Heart left ventricle (tissue), 16 donors: Measurements from ENCODE around the gene TCHP. TPM values are rescaled to one million over a fixed set of nuclear protein-coding genes. Genes with fewer than 3 reads are reported as not detected.

Experiments
- ATAC-seq, 4 donors: fragments of 200-7000 bp; cut with Tn5 transposase; one replicate each; pipeline ENCODE4 v1.9.1; 2020 to 2022; ENCODE audit warnings: moderate library complexity in 4 of 4, mild to moderate bottlenecking in 3 of 4, moderate number of reproducible peaks in 1 of 4
- DNase-seq, 5 donors: peaks; one replicate each; pipeline ENCODE4 v3.0.0-alpha.2; 2020
- H3K27ac ChIP-seq, 12 donors: fragments of 200-600 bp; sonication (generic) in 4 of 12; one replicate each; pipeline versions ENCODE4 v1.5.0 to v1.8.0; 2016 to 2022; ENCODE audit warnings: mild to moderate bottlenecking in 2 of 12
- H3K27me3 ChIP-seq, 9 donors: fragments of 200-600 bp; sonication (generic) in 2 of 9; one replicate each; pipeline versions ENCODE4 v1.5.1 to v1.8.0; 2016 to 2022; ENCODE audit warnings: mild to moderate bottlenecking in 3 of 9
- H3K36me3 ChIP-seq, 9 donors: fragments of 200-600 bp; sonication (generic) in 2 of 9; one replicate each; pipeline versions ENCODE4 v1.5.0 to v1.8.0; 2018 to 2022; ENCODE audit warnings: mild to moderate bottlenecking in 2 of 9
- H3K4me1 ChIP-seq, 12 donors: fragments of 200-600 bp; sonication (generic) in 4 of 12; one replicate each; pipeline versions ENCODE4 v1.5.0 to v1.8.0; 2016 to 2022; ENCODE audit warnings: mild to moderate bottlenecking in 3 of 12
- H3K4me3 ChIP-seq, 12 donors: fragments of 200-600 bp; sonication (generic) in 4 of 12; one replicate each; pipeline versions ENCODE4 v1.5.0 to v1.8.0; 2017 to 2022; ENCODE audit warnings: mild to moderate bottlenecking in 9 of 12, moderate library complexity in 4 of 12
- H3K9me3 ChIP-seq, 12 donors: fragments of 200-600 bp; sonication (generic) in 4 of 12; one replicate each; pipeline versions ENCODE4 v1.5.0 to v1.8.0; 2016 to 2022; ENCODE audit warnings: mild to moderate bottlenecking in 1 of 12
- CTCF ChIP-seq, 12 donors: fragments of 200-600 bp; sonication (generic) in 4 of 12; IDR thresholded peaks; one replicate each; pipeline versions ENCODE4 v1.5.0 to v1.8.0; 2018 to 2022; ENCODE audit warnings: antibody characterized with exemption in 12 of 12, mild to moderate bottlenecking in 5 of 12
- POLR2A ChIP-seq, 2 donors: fragments of 450-650 bp; IDR thresholded peaks; one replicate each; pipeline ENCODE4 v1.6.1; 2017; ENCODE audit warnings: antibody characterized with exemption in 2 of 2, mild to moderate bottlenecking in 2 of 2, moderate library complexity in 2 of 2
- WGBS, 4 donors: extraction: QIAGEN DNeasy Blood & Tissue Kit in 2 of 4; methylation state at CpG; one replicate each; pipeline versions ENCODE4 v1.1.5 to v1.1.7; 2013 to 2018; 5-methylcytosine and 5-hydroxymethylcytosine counted together
- intact Hi-C, 10 donors: fragments of 100-400 bp; cut with DNase I; formaldehyde crosslinking; loops; one replicate each; pipeline versions ENCODE4 v1.11.1 to v1.14.2; 2022
- polyA plus RNA-seq, 2 donors: library from polyadenylated mRNA; stranded (reverse); fragments of 200-250 nt; gene quantifications; one replicate each; pipeline ENCODE4 v1.2.3, GENCODE V29; 2013
- total RNA-seq, 9 donors: library from RNA; depleted of rRNA in 2 of 9; stranded (reverse); fragments of >200 nt in 2 of 9; fragmentation: NEBNext Ultra II Directional in 3 of 9; extraction: Animal tissue kit (Norgen Biotek cat#: 25700) in 3 of 9; gene quantifications; one replicate each; pipeline versions ENCODE4 v1.1.0 to v1.2.4, GENCODE V29; 2016 to 2023
- donor health status: ischemic (EF 13 %, LVEDD 7.1; RV severe dilation, severe dysfunction).
- donor health status: healthy with polysubstance abuse.
- donor health status: DM: no; HTN: yes; CAD: no.
- donor health status: DM: no; HTN: no; CAD: no.
- donor health status: ischemic (EF 25% LVEDD 6.9; RV normal size, moderate dysfunction).
- donor health status: ischemic (EF 25% LVEDD 5.7; RV mildly dilated, moderate dysfunction).
- donor health status: healthy.
- donor health status: DM: yes; HTN: yes; CAD: no.
- donor health status: ischemic (EF 35%, LVEDD 5.7; RV mildly dilated, moderate dysfunction).
- donor health status: nonischemic (EF 11% LVEDD 7.7; RV severe dilation, severe dysfunction).
- donor health status: DM: yes; HTN: yes; CAD: no.
- donor health status: PGD.
- donor health status: ischemic (EF 29% LVEDD 5.4; RV normal size, mild dysfunction).
- donor health status: nonischemic (EF 23%, LVEDD 6.1; RV moderate dilation, normal function).

Gene TCHP
- total and polyA plus RNA-seq, 11 donors, result 7.4 to 11.7 (median 10.1) TPM

DNA sequence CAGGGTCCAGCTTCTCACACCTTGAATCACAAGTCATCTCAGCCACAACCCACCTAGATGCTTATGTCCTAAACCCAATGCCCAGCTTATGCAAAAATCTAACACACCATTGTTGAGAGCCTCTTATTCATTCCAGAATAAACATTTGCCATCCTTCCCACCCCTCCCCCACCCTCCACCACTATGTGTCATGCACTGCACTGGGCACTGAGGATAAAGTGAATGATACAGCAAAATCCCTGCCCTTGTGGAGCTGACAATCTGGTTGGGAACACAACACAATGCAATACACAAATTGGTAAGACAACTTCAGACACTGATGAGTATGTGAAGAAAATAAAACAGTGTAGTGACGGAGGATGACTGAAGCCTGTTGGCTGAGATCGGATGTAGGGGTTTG lies 18.3 kb upstream of the TCHP start:
- H3K4me1 ChIP-seq, result peaks cover 0 to 31% (median 16%) of the 10 kb centered on the region in 12 donors
- intact Hi-C loops, result loop anchor here in 6 of 10 donors (2.0 to 10.0 kb wide), 3 partner anchors 77 to 837 kb away; no protein-coding TSS in a partner anchor
- TF ChIP-seq CTCF (IDR thresholded peaks at IDR 0.05) (no peak), POLR2A (IDR thresholded peaks at IDR 0.05) (no peak)
- no peak overlapping the region for H3K4me3 ChIP-seq
- DNase-seq (no peak), ATAC-seq (no peak)
- H3K27ac ChIP-seq, result no peak overlapping the region
- no peaks in the 10 kb centered on the region for H3K9me3 ChIP-seq
- H3K27me3 ChIP-seq, result no peaks in the 10 kb centered on the region
- no peaks in the 10 kb centered on the region for H3K36me3 ChIP-seq
- 87 to 91% (median 88%) methylated on average over 2 of the region's 2 CpGs for WGBS, 4 donors

DNA sequence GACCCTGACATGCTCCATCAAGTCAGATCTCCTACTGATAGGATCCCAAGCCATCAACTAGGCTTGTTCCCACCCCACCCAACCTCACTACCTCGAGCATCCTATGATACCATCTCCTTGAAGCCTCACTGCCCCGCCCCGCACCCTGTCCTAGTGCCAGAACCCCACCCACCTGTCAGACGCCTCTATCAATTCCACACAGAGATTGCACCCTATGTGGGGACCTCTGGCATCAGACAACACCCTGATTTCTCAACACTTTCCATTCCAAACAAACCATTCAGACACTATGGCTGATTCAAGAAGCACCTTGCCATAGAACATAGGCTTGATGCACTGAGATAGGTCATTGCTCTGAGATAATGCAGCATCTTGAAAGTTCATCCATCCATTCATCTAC lies 16.6 kb upstream of the TCHP start:
- WGBS, 4 donors, result 58 to 71% (median 68%) methylated on average over 4 of the region's 4 CpGs
- TF ChIP-seq POLR2A (IDR thresholded peaks at IDR 0.05), result no peak
- no peak for TF ChIP-seq CTCF (IDR thresholded peaks at IDR 0.05)
- intact Hi-C loops, result loop anchor here in 2 of 10 donors (5.0 to 10.0 kb wide), 2 partner anchors 456 to 839 kb away; no protein-coding TSS in a partner anchor

GRCh38 chr12:109885616-109886015 lies 14.5 kb upstream of the TCHP start:
- Histone ChIP-seq H3K27me3 (no peaks in the 10 kb centered on the region), H3K36me3 (no peaks in the 10 kb centered on the region), H3K4me3 (no peak overlapping the region), H3K9me3 (no peaks in the 10 kb centered on the region), H3K4me1 (peaks cover 0 to 37% (median 5%) of the 10 kb centered on the region in 12 donors), H3K27ac (no peak overlapping the region)
- intact Hi-C loops, result loop anchor here in 1 of 10 donors (10.0 kb wide), 1 partner anchor 841 kb away; no protein-coding TSS in a partner anchor
- no peak for DNase-seq
- WGBS, 4 donors, result 74 to 84% (median 80%) methylated on average over 10 of the region's 10 CpGs
- TF ChIP-seq CTCF (IDR thresholded peaks at IDR 0.05) (no peak), POLR2A (IDR thresholded peaks at IDR 0.05) (no peak)
- ATAC-seq, result no peak

More for the DNA sequence above, 16.6 kb upstream of the TCHP start:
- Histone ChIP-seq H3K36me3 (no peaks in the 10 kb centered on the region), H3K9me3 (no peaks in the 10 kb centered on the region), H3K4me1 (peaks cover 0 to 33% (median 12%) of the 10 kb centered on the region in 12 donors), H3K4me3 (no peak overlapping the region), H3K27ac (no peak overlapping the region), H3K27me3 (no peaks in the 10 kb centered on the region)
- no peak for ATAC-seq
- DNase-seq, result no peak

- H3K27me3 ChIP-seq, result no peaks in the 10 kb centered on the region
Measured at GRCh38 chr12:109888179-109889020, 11.7 kb upstream of the TCHP start.

More at GRCh38 chr12:109888179-109889020, 11.7 kb upstream of the TCHP start:
- no peaks in the 10 kb centered on the region for H3K36me3 ChIP-seq
- DNase-seq (no peak), ATAC-seq (peak; percentile 57 to 80 (median 76))
- peak overlapping the region in 1 of 12 donors; percentile 20 for H3K4me3 ChIP-seq
- H3K4me1 ChIP-seq, result peaks cover 0 to 35% (median 0%) of the 10 kb centered on the region in 12 donors
- H3K9me3 ChIP-seq, result no peaks in the 10 kb centered on the region
- peak overlapping the region in 10 of 12 donors; percentile 31 to 93 (median 54) for H3K27ac ChIP-seq
- intact Hi-C loops, result loop anchor here in 1 of 10 donors (10.0 kb wide), 1 partner anchor 844 kb away; no protein-coding TSS in a partner anchor
- TF ChIP-seq POLR2A (IDR thresholded peaks at IDR 0.05) (no peak), CTCF (IDR thresholded peaks at IDR 0.05) (no peak)
- 53 to 61% (median 56%) methylated on average over 12 of the region's 12 CpGs for WGBS, 4 donors
